Measurements from ENCODE around the gene GOLGA8T.
"Not testable (repeated sequence)": the region's sequence is repeated elsewhere in the genome, so short reads cannot be mapped to it uniquely, and the experiment has no call there.

Gene GOLGA8T

GRCh38 chr15:30191639-30192038 lies 56.8 kb downstream of the GOLGA8T start:
- DNase-seq (ENCODE audit: low read depth, low spot score): not testable (repeated sequence)

- DNase-seq (ENCODE audit: low read depth, low spot score): not testable (repeated sequence)
These were observed 57.4 kb downstream of the GOLGA8T start for GRCh38 chr15:30192119-30192745.

- not testable (repeated sequence) for DNase-seq (ENCODE audit: low read depth, low spot score)
These were observed 58.0 kb downstream of the GOLGA8T start for GRCh38 chr15:30192892-30193291.
